PC-3 (cell line): ENCODE measurements around the gene FRMPD1.

Experiments used
- EZH2 ChIP-seq: fragments of 300-600 bp; sonication (generic); IDR thresholded peaks from one replicate; pipeline ENCODE4 v1.6.1; 2017; ENCODE audit warnings: antibody characterized with exemption, mild to moderate bottlenecking, low read length; ENCODE audit not compliant: unreplicated experiment
- TF ChIP-seq, protein P1 (sequence below): fragments of 300-600 bp; sonication (generic); conservative IDR thresholded peaks from 2 replicates; pipeline ENCODE4 v1.5.1; 2017; ENCODE audit warnings: antibody characterized with exemption, low read depth, mild to moderate bottlenecking, low read length

DNA sequence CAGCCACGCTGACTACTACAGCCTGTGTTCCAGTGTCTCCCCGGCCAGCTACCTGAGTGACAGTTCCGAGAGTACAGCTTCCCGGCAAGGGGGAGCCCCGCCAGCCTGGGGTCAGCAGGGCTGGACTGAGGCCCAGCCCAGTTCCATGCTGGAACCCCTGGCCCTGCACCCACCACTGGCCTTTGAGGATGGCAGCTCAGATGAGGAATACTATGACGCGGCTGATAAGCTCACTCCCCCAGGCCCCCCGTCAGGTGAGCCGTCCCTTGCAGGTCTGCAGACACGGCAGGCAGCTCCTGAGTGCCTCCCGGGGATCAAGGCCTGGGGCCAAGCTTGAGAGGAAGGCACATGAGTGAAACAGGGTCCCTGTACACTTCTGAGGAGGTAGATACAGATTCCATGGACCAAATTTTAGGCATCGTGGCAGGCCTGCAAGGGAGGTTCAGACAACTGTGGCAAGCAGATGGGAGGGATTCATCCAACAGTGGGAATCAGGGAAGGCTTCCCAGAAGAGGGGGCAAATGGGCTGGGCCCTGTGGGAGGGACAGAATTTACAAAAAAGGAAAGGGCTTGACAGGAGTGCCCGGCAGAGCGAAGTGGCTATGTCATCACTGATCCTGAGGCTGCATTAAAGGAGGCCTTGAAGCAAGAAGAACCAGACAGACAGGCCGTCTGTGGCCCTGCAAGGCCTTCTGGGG lies 90.0 kb downstream of the FRMPD1 start:
- TF ChIP-seq, protein P1, sequence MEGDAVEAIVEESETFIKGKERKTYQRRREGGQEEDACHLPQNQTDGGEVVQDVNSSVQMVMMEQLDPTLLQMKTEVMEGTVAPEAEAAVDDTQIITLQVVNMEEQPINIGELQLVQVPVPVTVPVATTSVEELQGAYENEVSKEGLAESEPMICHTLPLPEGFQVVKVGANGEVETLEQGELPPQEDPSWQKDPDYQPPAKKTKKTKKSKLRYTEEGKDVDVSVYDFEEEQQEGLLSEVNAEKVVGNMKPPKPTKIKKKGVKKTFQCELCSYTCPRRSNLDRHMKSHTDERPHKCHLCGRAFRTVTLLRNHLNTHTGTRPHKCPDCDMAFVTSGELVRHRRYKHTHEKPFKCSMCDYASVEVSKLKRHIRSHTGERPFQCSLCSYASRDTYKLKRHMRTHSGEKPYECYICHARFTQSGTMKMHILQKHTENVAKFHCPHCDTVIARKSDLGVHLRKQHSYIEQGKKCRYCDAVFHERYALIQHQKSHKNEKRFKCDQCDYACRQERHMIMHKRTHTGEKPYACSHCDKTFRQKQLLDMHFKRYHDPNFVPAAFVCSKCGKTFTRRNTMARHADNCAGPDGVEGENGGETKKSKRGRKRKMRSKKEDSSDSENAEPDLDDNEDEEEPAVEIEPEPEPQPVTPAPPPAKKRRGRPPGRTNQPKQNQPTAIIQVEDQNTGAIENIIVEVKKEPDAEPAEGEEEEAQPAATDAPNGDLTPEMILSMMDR, result no peak
- TF ChIP-seq EZH2, result no peak
